GM23248 (cell line): ENCODE data around the gene EFCAB6. TPM values are rescaled to one million over a fixed set of nuclear protein-coding genes. Genes with fewer than 3 reads are reported as not detected.

Source experiments
- DNase-seq: peaks from one replicate; pipeline ENCODE4 v3.0.0-alpha.2; 2015
- H2AFZ ChIP-seq: fragments of 200-600 bp; sonication (generic); 2 replicates; pipeline ENCODE4 v1.6.1; 2016; ENCODE audit warnings: antibody characterized with exemption
- H3F3A ChIP-seq: fragments of 200-600 bp; sonication (generic); 2 replicates; pipeline ENCODE4 v1.6.1; 2016; ENCODE audit warnings: mild to moderate bottlenecking, antibody characterized with exemption, mixed run types; ENCODE audit not compliant: insufficient read depth
- H3K27ac ChIP-seq: fragments of 200-600 bp; sonication (generic); 2 replicates; pipeline ENCODE4 v1.5.1; 2016; ENCODE audit warnings: mild to moderate bottlenecking
- H3K27me3 ChIP-seq: fragments of 200-600 bp; sonication (generic); replicated peaks from 2 replicates; pipeline ENCODE4 v1.6.1; 2016; ENCODE audit warnings: mild to moderate bottlenecking; ENCODE audit not compliant: insufficient read depth
- H3K36me3 ChIP-seq: fragments of 200-600 bp; sonication (generic); 2 replicates; pipeline ENCODE4 v1.6.1; 2016; ENCODE audit warnings: low read depth, mild to moderate bottlenecking
- H3K4me1 ChIP-seq: fragments of 200-600 bp; sonication (generic); 2 replicates; pipeline ENCODE4 v1.6.1; 2016; ENCODE audit warnings: mild to moderate bottlenecking; ENCODE audit not compliant: insufficient read depth
- H3K4me2 ChIP-seq: fragments of 200-600 bp; sonication (generic); one replicate; pipeline ENCODE4 v1.6.1; 2016; ENCODE audit warnings: mild to moderate bottlenecking; ENCODE audit not compliant: unreplicated experiment
- H3K4me3 ChIP-seq: fragments of 200-600 bp; sonication (generic); 2 replicates; pipeline ENCODE4 v1.5.1; 2016; ENCODE audit warnings: mild to moderate bottlenecking
- H3K79me2 ChIP-seq: fragments of 200-600 bp; sonication (generic); 2 replicates; pipeline ENCODE4 v1.6.1; 2016; ENCODE audit warnings: mild to moderate bottlenecking; ENCODE audit not compliant: insufficient read depth
- H3K9ac ChIP-seq: fragments of 200-600 bp; sonication (generic); 2 replicates; pipeline ENCODE4 v1.6.1; 2016; ENCODE audit warnings: mild to moderate bottlenecking
- H3K9me2 ChIP-seq: fragments of 200-600 bp; sonication (generic); 2 replicates; pipeline ENCODE4 v1.6.1; 2016; ENCODE audit warnings: mixed run types, mild to moderate bottlenecking, moderate library complexity; ENCODE audit not compliant: insufficient read depth
- H3K9me3 ChIP-seq: fragments of 200-600 bp; sonication (generic); one replicate; pipeline ENCODE4 v1.6.1; 2017; ENCODE audit warnings: low read depth
- H4K20me1 ChIP-seq: fragments of 200-600 bp; sonication (generic); 2 replicates; pipeline ENCODE4 v1.6.0; 2016; ENCODE audit not compliant: insufficient read depth
- EZH2 ChIP-seq: fragments of 200-600 bp; sonication (generic); IDR thresholded peaks from 2 replicates; pipeline ENCODE4 v1.6.1; 2018; ENCODE audit warnings: antibody characterized with exemption, mild to moderate bottlenecking; ENCODE audit not compliant: insufficient read depth, poor library complexity, severe bottlenecking
- EZH2phosphoT487 ChIP-seq: fragments of 200-600 bp; sonication (generic); IDR thresholded peaks from 2 replicates; pipeline ENCODE4 v1.6.1; 2018; ENCODE audit warnings: antibody characterized with exemption, moderate library complexity, mild to moderate bottlenecking, low read depth; ENCODE audit not compliant: insufficient read depth
- WGBS, 2 experiments: methylation state at CpG; one replicate each; pipeline ENCODE4 v1.1.6; 2015 to 2017; ENCODE audit warnings: low lambda C conversion rate in 2 of 2, low coverage in 1 of 2; ENCODE audit errors: missing lambda C conversion rate in 2 of 2; 5-methylcytosine and 5-hydroxymethylcytosine counted together
- in situ Hi-C: fragments of 300-500 bp; cut with MboI; formaldehyde crosslinking; loops from 2 replicates; pipeline ENCODE4 v1.15.0; 2020
- polyA plus RNA-seq: library from polyadenylated mRNA; unstranded; fragments of >200 nt; fragmentation: Nextera tagmentation; extraction: Ambion mirVana; gene quantifications from 2 replicates; pipeline ENCODE4 v1.2.1, GENCODE V29; 2016
- total RNA-seq: library from RNA; depleted of rRNA; stranded (reverse); fragments of >200 nt; shearing (Covaris generic); gene quantifications from 2 replicates; pipeline ENCODE4 v1.2.3, GENCODE V29; 2014

EFCAB6 gene
- total and polyA plus RNA-seq, 2 experiments from 2014 or later: 1.5 to 2.1 TPM

DNA sequence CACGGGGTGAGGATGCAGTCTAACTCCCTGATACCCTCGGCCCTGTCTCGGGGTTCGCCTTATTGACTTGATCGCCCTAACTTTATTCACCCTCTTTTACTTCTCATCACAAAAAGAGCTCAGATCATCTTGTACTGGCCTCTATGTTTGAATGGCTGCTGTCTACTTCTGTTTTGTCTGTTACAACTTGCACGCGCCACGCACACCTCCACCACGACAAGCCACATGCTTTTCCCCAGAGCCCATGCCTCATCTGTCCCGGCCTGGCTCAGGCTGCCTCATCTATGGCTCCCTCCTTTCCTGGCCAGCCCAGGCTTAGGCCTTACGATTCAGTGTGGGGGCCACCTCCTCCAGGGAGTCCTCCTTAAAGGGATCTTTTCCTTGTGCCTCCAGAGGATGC is 180.9 kb downstream of the EFCAB6 start:
- H3K36me3 ChIP-seq: no peaks in the 10 kb centered on the region
- 70 to 71% methylated on average over 11 of the region's 11 CpGs for WGBS, 2 experiments
- no peaks in the 10 kb centered on the region for H3K9me2 ChIP-seq
- H3K79me2 ChIP-seq: no peaks in the 10 kb centered on the region
- H3K4me3 ChIP-seq: no peak overlapping the region
- DNase-seq: no peak
- H4K20me1 ChIP-seq: no peaks in the 10 kb centered on the region
- H3K4me2 ChIP-seq: no peak overlapping the region
- H3K9me3 ChIP-seq: no peaks in the 10 kb centered on the region
- H3F3A ChIP-seq: no peaks in the 10 kb centered on the region
- no peak overlapping the region for H2AFZ ChIP-seq
- H3K27me3 ChIP-seq: no peaks in the 10 kb centered on the region
- no peak overlapping the region for H3K9ac ChIP-seq
- H3K27ac ChIP-seq: no peak overlapping the region
- H3K4me1 ChIP-seq: no peaks in the 10 kb centered on the region
- TF ChIP-seq EZH2phosphoT487 (no peak), EZH2 (no peak)
- in situ Hi-C loops: no loop called here

DNA sequence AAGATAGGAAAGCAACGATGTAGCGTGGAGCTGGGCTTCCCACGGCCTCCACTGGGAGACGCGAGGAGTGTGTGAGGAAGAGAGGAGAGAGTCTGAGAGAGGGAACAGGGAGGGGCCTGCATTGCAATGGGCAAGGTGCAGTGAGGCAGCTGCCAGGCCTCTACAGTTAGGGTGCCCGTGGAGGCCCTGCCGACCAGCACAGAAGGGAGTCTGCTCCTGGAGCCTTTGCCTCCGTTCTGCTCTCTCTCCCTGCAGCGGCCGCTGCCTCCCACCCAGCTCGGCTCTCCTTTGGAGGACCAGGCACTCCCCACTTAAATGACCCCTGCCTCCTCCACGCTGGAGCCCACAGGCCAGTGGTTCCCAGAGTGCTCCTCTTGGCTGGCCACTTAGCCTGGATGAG is 181.7 kb downstream of the EFCAB6 start:
- Histone ChIP-seq H2AFZ (no peak overlapping the region), H3K9me2 (no peaks in the 10 kb centered on the region), H3K9ac (no peak overlapping the region), H3K79me2 (no peaks in the 10 kb centered on the region), H3K4me3 (no peak overlapping the region), H3K4me2 (no peak overlapping the region), H3K27ac (no peak overlapping the region), H3K4me1 (no peaks in the 10 kb centered on the region), H4K20me1 (no peaks in the 10 kb centered on the region), H3K27me3 (no peaks in the 10 kb centered on the region), H3K36me3 (no peaks in the 10 kb centered on the region), H3F3A (no peaks in the 10 kb centered on the region), H3K9me3 (no peaks in the 10 kb centered on the region)
- in situ Hi-C loops: no loop called here
- 66 to 73% methylated on average over 11 to 12 of the region's 12 CpGs for WGBS, 2 experiments
- TF ChIP-seq EZH2phosphoT487 (no peak), EZH2 (no peak)
- no peak for DNase-seq

GRCh38 chr22:43628250-43628649 is 183.9 kb downstream of the EFCAB6 start:
- 50 to 66% methylated on average over 10 to 16 of the region's 16 CpGs for WGBS, 2 experiments

GRCh38 chr22:43627485-43628213 is 184.5 kb downstream of the EFCAB6 start:
- 60 to 62% methylated on average over 13 of the region's 13 CpGs for WGBS, 2 experiments
- H3K36me3 ChIP-seq: no peaks in the 10 kb centered on the region
- no peak overlapping the region for H2AFZ ChIP-seq
- in situ Hi-C loops: no loop called here
- peaks cover 7% of the 10 kb centered on the region for H3F3A ChIP-seq
- H3K4me3 ChIP-seq: no peak overlapping the region
- no peak overlapping the region for H3K4me2 ChIP-seq
- H3K9ac ChIP-seq: no peak overlapping the region
- no peaks in the 10 kb centered on the region for H4K20me1 ChIP-seq
- peaks cover 6% of the 10 kb centered on the region for H3K4me1 ChIP-seq
- no peaks in the 10 kb centered on the region for H3K79me2 ChIP-seq
- no peak for DNase-seq
- TF ChIP-seq EZH2 (no peak), EZH2phosphoT487 (no peak)
- H3K9me2 ChIP-seq: no peaks in the 10 kb centered on the region
- no peaks in the 10 kb centered on the region for H3K27me3 ChIP-seq
- H3K27ac ChIP-seq: no peak overlapping the region
- H3K9me3 ChIP-seq: no peaks in the 10 kb centered on the region

More at GRCh38 chr22:43628250-43628649, 183.9 kb downstream of the EFCAB6 start:
- Histone ChIP-seq H3K4me1 (peaks cover under 1% of the 10 kb centered on the region; the same call in 1 of the 2 replicates), H3K4me3 (no peak overlapping the region), H2AFZ (no peak overlapping the region), H3K4me2 (no peak overlapping the region), H3K9me2 (no peaks in the 10 kb centered on the region), H3K36me3 (no peaks in the 10 kb centered on the region), H3K79me2 (no peaks in the 10 kb centered on the region), H3K27ac (no peak overlapping the region), H3K27me3 (no peaks in the 10 kb centered on the region), H4K20me1 (no peaks in the 10 kb centered on the region), H3K9ac (no peak overlapping the region), H3K9me3 (no peaks in the 10 kb centered on the region), H3F3A (peaks cover 1% of the 10 kb centered on the region)
- no peak for DNase-seq
- in situ Hi-C loops: no loop called here
- TF ChIP-seq EZH2 (no peak), EZH2phosphoT487 (no peak)

GRCh38 chr22:43625242-43625641 is 186.9 kb downstream of the EFCAB6 start:
- H3K4me3 ChIP-seq: no peak overlapping the region
- H4K20me1 ChIP-seq: no peaks in the 10 kb centered on the region
- H2AFZ ChIP-seq: no peak overlapping the region
- no peaks in the 10 kb centered on the region for H3K36me3 ChIP-seq
- H3K27ac ChIP-seq: no peak overlapping the region; the same call in 1 of the 2 replicates
- no peaks in the 10 kb centered on the region for H3K9me2 ChIP-seq
- no peak overlapping the region for H3K4me2 ChIP-seq
- peak; percentile 30 for DNase-seq
- H3K9ac ChIP-seq: no peak overlapping the region
- 69 to 71% methylated on average over 10 of the region's 10 CpGs for WGBS, 2 experiments
- H3F3A ChIP-seq: peaks cover 7% of the 10 kb centered on the region
- peaks cover 6% of the 10 kb centered on the region for H3K4me1 ChIP-seq
- in situ Hi-C loops: no loop called here
- TF ChIP-seq EZH2 (no peak), EZH2phosphoT487 (no peak)
- no peaks in the 10 kb centered on the region for H3K79me2 ChIP-seq
- no peaks in the 10 kb centered on the region for H3K27me3 ChIP-seq
- no peaks in the 10 kb centered on the region for H3K9me3 ChIP-seq
